HG03565 (cell line): Measurements from ENCODE around the gene RUFY1.
"Not testable (repeated sequence)": the region's sequence is repeated elsewhere in the genome, so short reads cannot be mapped to it uniquely, and the experiment has no call there.

Experiments
- ATAC-seq: cut with Tn5 transposase; IDR thresholded peaks from one replicate; pipeline ENCODE4 v1.9.1; 2021; ENCODE audit warnings: mild to moderate bottlenecking, moderate library complexity; ENCODE audit not compliant: unreplicated experiment

The RUFY1 gene

DNA sequence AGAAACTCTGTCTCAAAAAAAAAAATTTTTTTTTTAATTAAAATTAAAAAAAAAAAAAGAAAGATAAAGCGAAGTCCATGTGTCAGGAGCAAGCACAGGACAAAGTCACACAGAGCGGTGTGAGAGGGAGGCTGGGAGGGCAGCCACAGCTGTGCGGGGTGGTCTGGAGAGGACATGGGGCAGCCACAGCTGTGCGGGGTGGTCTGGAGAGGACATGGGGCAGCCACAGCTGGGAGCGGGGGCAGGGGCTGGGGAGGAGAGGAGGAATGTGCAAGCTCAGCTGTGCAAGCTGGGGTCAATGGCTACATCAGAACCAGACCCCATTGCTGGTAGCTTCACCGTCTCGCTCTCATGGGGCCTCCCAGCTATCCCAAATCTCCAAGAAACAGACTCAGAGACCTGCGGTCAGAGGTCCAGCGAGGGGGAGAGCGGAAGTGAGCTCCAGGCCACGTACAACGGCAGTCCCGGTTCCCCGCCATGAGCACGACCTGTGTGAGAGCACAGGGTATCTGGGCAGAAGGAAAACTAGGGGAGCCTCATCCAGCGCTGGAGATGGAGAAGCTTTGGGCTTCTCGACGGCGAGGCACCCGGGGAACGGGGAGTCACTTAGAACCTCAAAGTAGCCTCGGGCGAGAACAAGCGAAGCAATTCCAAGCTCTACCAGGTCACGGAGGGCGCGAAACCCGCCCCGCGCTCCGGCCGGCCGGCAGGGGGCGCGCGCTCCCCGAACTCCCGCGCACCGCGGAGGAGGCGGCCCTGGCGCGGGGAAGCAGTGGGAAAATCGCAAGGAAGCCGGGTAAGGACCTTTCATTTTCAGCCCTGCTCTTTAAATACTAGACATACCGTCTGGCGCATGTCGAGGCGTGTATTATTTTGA lies 107.2 kb downstream of the RUFY1 start:
- ATAC-seq: peak; percentile 87

DNA sequence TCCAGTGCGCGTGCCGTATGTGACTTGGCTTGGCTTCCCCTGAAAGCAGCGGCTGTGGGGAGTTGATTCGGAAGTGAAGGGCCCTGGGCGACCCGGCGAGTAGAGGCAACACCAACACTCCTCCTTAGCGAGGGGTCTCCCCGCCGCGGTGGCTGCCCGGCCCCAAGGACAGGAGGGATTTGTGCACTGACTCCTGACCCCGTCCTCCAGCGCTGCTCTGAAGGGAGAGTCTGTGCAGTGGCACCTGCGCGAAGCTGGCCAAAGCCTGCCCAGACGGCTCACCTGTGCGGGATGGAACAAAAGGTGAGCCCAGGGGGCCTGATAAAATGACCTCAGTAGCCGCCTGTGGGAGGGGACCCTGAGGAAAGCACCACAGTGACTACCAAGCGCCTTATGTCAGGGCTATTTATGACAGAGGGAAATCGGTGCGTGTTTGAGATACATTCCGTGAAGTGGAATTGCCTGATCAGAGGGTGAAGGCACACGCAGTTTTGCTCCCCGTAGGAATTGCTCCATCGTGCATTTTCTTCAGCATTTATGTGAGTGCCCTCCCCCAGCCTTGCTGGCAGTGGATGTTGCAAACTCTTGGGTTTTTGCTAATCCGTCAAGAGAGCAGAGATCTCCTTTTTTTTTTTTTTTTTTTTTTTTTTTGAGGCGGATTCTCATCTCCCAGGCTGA lies 108.0 kb downstream of the RUFY1 start:
- ATAC-seq: not testable (repeated sequence)
